RWPE2 (cell line): ENCODE measurements around the gene CACNA2D3.

Experiments
- ATAC-seq: fragments of 200-7000 bp; cut with Tn5 transposase; 3 replicates; pipeline ENCODE4 v1.9.1; 2021; ENCODE audit warnings: low read depth
- DNase-seq: peaks from one replicate; pipeline ENCODE4 v3.0.0-alpha.2; 2020; ENCODE audit warnings: low spot score
- H3K27ac ChIP-seq: fragments of 450-650 bp; 2 replicates; pipeline ENCODE4 v1.5.1; 2017; ENCODE audit warnings: mild to moderate bottlenecking; ENCODE audit not compliant: poor library complexity, severe bottlenecking
- H3K27me3 ChIP-seq: fragments of 250-450 bp; sonication (Bioruptor Pico); 2 replicates; pipeline ENCODE4 v1.5.1; 2021; ENCODE audit warnings: mild to moderate bottlenecking, moderate library complexity; ENCODE audit not compliant: insufficient read depth, poor library complexity, severe bottlenecking
- H3K36me3 ChIP-seq: fragments of 250-450 bp; sonication (Bioruptor Pico); 2 replicates; pipeline ENCODE4 v1.5.1; 2020; ENCODE audit warnings: low read depth, mild to moderate bottlenecking, moderate library complexity
- H3K4me1 ChIP-seq: fragments of 250-450 bp; sonication (Bioruptor Pico); 2 replicates; pipeline ENCODE4 v1.5.1; 2021; ENCODE audit warnings: mild to moderate bottlenecking, moderate library complexity; ENCODE audit not compliant: insufficient read depth, poor library complexity, severe bottlenecking
- H3K4me3 ChIP-seq: fragments of 250-450 bp; sonication (Bioruptor Pico); 2 replicates; pipeline ENCODE4 v1.5.1; 2021; ENCODE audit warnings: mild to moderate bottlenecking, moderate library complexity; ENCODE audit not compliant: severe bottlenecking
- H3K9me3 ChIP-seq: fragments of 250-450 bp; sonication (Bioruptor Pico); 2 replicates; pipeline ENCODE4 v1.5.1; 2021; ENCODE audit warnings: mild to moderate bottlenecking, moderate library complexity; ENCODE audit not compliant: severe bottlenecking
- CTCF ChIP-seq: fragments of 450-650 bp; IDR thresholded peaks from one replicate; pipeline ENCODE4 v1.5.1; 2017; ENCODE audit warnings: mild to moderate bottlenecking, moderate library complexity; ENCODE audit not compliant: poor library complexity, severe bottlenecking

CACNA2D3 gene

GRCh38 chr3:54573858-54574257 lies 451.5 kb downstream of the CACNA2D3 start:
- Histone ChIP-seq H3K9me3 (no peaks in the 10 kb centered on the region), H3K36me3 (no peaks in the 10 kb centered on the region), H3K27ac (no peak overlapping the region), H3K4me1 (no peaks in the 10 kb centered on the region), H3K4me3 (no peak overlapping the region), H3K27me3 (no peaks in the 10 kb centered on the region)
- TF ChIP-seq CTCF, result no peak
- ATAC-seq (no peak), DNase-seq (no peak)

GRCh38 chr3:54574906-54575617 lies 452.7 kb downstream of the CACNA2D3 start:
- Histone ChIP-seq H3K4me1 (no peaks in the 10 kb centered on the region), H3K36me3 (no peaks in the 10 kb centered on the region), H3K9me3 (no peaks in the 10 kb centered on the region), H3K27ac (no peak overlapping the region), H3K27me3 (no peaks in the 10 kb centered on the region), H3K4me3 (no peak overlapping the region)
- no peak for TF ChIP-seq CTCF
- ATAC-seq (no peak), DNase-seq (no peak)

GRCh38 chr3:54575618-54575960 lies 453.2 kb downstream of the CACNA2D3 start:
- DNase-seq, result no peak

GRCh38 chr3:54577313-54577712 lies 455.0 kb downstream of the CACNA2D3 start:
- ATAC-seq (no peak), DNase-seq (no peak)
- Histone ChIP-seq H3K4me3 (no peak overlapping the region), H3K27me3 (no peaks in the 10 kb centered on the region), H3K27ac (no peak overlapping the region), H3K9me3 (no peaks in the 10 kb centered on the region), H3K36me3 (no peaks in the 10 kb centered on the region), H3K4me1 (no peaks in the 10 kb centered on the region)
- TF ChIP-seq CTCF, result no peak

More at GRCh38 chr3:54575618-54575960, 453.2 kb downstream of the CACNA2D3 start:
- no peak for TF ChIP-seq CTCF
- Histone ChIP-seq H3K4me1 (no peaks in the 10 kb centered on the region), H3K4me3 (no peak overlapping the region), H3K27ac (no peak overlapping the region), H3K9me3 (no peaks in the 10 kb centered on the region), H3K36me3 (no peaks in the 10 kb centered on the region), H3K27me3 (no peaks in the 10 kb centered on the region)
- ATAC-seq, result no peak

GRCh38 chr3:54578417-54578816 lies 456.1 kb downstream of the CACNA2D3 start:
- ATAC-seq (no peak), DNase-seq (no peak)
- no peak for TF ChIP-seq CTCF

More at GRCh38 chr3:54578417-54578816, 456.1 kb downstream of the CACNA2D3 start:
- no peak overlapping the region for H3K27ac ChIP-seq
- no peaks in the 10 kb centered on the region for H3K4me1 ChIP-seq
- H3K4me3 ChIP-seq, result no peak overlapping the region
- peaks cover 2% of the 10 kb centered on the region for H3K9me3 ChIP-seq
- no peaks in the 10 kb centered on the region for H3K36me3 ChIP-seq
- H3K27me3 ChIP-seq, result no peaks in the 10 kb centered on the region
